Measurements from ENCODE around the gene RSPRY1. TPM values are rescaled to one million over a fixed set of nuclear protein-coding genes. Genes with fewer than 3 reads are reported as not detected.

The RSPRY1 gene
- total RNA-seq, 1 donor from 2014 or later, result 44.0 TPM

DNA sequence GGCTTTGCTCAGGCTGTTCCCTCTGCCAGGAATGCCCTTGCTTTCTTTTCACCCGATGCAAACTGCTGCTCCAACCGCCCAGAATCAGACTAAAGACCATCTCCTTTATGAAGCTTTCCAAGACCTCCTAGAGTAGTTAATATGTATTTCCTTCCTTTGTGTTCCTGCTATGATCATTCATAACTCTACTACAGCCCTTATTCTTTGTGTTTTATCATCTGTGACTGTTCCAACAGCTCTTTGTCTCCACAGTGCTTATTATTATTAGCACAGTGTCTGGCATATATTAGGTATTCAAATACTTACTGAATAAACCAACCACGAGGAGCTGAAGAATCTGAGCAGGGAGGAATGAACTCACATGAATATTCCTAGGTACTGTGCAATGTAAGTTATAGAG is 7.9 kb upstream of the RSPRY1 start:
- H3K27me3 Mint-ChIP-seq (ENCODE audit: low read depth), result no peaks in the 10 kb centered on the region
- H3K4me3 Mint-ChIP-seq, result no peak overlapping the region
- TF ChIP-seq, protein P1, sequence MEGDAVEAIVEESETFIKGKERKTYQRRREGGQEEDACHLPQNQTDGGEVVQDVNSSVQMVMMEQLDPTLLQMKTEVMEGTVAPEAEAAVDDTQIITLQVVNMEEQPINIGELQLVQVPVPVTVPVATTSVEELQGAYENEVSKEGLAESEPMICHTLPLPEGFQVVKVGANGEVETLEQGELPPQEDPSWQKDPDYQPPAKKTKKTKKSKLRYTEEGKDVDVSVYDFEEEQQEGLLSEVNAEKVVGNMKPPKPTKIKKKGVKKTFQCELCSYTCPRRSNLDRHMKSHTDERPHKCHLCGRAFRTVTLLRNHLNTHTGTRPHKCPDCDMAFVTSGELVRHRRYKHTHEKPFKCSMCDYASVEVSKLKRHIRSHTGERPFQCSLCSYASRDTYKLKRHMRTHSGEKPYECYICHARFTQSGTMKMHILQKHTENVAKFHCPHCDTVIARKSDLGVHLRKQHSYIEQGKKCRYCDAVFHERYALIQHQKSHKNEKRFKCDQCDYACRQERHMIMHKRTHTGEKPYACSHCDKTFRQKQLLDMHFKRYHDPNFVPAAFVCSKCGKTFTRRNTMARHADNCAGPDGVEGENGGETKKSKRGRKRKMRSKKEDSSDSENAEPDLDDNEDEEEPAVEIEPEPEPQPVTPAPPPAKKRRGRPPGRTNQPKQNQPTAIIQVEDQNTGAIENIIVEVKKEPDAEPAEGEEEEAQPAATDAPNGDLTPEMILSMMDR (IDR thresholded peaks at IDR 0.05; ENCODE audit: unreplicated experiment), result no peak
- peaks cover 8% of the 10 kb centered on the region for H3K4me1 Mint-ChIP-seq
- H3K27ac Mint-ChIP-seq, result peak overlapping the region; percentile 4
- H3K9me3 Mint-ChIP-seq, result no peaks in the 10 kb centered on the region
- H3K36me3 Mint-ChIP-seq, result peaks cover 4% of the 10 kb centered on the region
- DNase-seq (ENCODE audit: low spot score in 2 of 2, unreplicated experiment in 2 of 2), result no peak

DNA sequence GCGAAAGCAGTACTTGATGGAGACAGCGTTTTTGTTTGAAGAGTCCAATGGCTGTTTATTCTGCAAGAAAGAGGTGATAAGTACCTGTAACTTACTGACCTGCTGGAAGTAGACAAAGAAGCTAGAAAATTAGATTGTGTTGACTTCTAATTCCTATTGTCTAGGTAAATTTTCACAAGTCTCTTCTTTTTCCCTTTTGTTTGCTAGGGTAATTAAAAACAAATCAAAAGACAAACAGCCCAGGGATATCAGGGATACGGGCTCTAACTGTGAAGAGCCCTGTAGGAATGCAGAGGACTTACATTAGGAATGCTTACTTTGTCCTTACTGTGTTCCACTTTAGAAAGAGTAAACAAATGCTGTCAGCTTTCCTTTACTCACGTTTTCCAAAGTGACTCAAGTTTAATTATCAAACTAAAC is 7.3 kb upstream of the RSPRY1 start:
- no peak overlapping the region for H3K4me3 Mint-ChIP-seq
- TF ChIP-seq, protein P1 (IDR thresholded peaks at IDR 0.05; ENCODE audit: unreplicated experiment), result no peak
- no peaks in the 10 kb centered on the region for H3K9me3 Mint-ChIP-seq
- no peaks in the 10 kb centered on the region for H3K27me3 Mint-ChIP-seq (ENCODE audit: low read depth)
- peaks cover 8% of the 10 kb centered on the region for H3K4me1 Mint-ChIP-seq
- H3K36me3 Mint-ChIP-seq, result peaks cover under 1% of the 10 kb centered on the region
- no peak for DNase-seq (ENCODE audit: low spot score in 2 of 2, unreplicated experiment in 2 of 2)
- no peak overlapping the region for H3K27ac Mint-ChIP-seq

DNA sequence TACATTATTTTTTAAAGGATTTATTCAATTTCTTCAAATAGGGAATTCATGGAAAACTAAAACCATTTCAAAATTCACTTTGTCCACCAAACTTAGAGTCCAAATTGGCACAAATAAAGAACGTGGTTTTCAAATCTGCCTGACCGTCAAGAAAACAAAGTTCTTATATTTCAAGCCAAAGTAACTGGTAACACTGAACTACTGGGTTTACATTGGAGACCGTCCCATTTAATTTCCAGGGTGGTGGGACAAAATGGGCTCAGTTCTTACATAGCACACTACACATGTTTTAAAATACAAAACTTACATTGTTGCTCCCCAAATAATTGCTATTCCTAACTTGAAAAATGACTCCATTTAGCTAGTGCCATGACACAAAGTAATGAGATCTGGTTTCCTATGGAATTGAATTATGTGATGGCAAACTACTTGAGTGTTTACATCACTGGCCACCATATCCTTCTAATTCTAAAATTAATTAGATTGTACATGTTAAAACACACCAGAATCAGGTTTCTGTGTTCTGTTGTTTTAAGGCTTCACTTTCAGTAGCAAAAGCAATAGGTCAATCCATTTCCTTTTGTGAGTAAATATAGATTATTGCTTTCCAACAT is 6.8 kb upstream of the RSPRY1 start:
- TF ChIP-seq, protein P1 (IDR thresholded peaks at IDR 0.05; ENCODE audit: unreplicated experiment), result no peak
- DNase-seq (ENCODE audit: low spot score in 2 of 2, unreplicated experiment in 2 of 2), result no peak
- H3K9me3 Mint-ChIP-seq, result peaks cover 4% of the 10 kb centered on the region
- H3K4me1 Mint-ChIP-seq, result peaks cover 13% of the 10 kb centered on the region
- H3K27me3 Mint-ChIP-seq (ENCODE audit: low read depth), result no peaks in the 10 kb centered on the region
- peaks cover 3% of the 10 kb centered on the region for H3K36me3 Mint-ChIP-seq
- H3K4me3 Mint-ChIP-seq, result no peak overlapping the region
- H3K27ac Mint-ChIP-seq, result no peak overlapping the region

DNA sequence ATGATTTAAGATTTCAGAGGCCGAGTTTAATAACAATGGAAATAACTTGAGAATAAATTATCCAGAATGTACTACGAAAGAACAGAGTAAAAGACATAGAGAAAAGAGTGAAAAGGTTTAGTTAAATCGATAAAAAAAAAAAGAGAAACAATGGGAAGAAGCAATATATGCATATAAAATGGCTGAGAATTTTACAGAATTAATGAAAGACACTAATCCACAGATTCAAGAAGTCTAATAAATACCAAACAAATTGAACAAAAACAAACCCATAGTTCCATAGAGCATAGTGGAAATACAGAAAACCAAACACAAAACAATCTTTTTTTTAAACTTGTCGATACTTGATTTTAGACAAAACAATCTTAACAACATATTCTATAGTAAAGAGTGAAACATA is 2.0 kb upstream of the RSPRY1 start:
- DNase-seq (ENCODE audit: low spot score in 2 of 2, unreplicated experiment in 2 of 2), result no peak
- H3K9me3 Mint-ChIP-seq, result peaks cover 4% of the 10 kb centered on the region
- peak overlapping the region; percentile 95 for H3K4me3 Mint-ChIP-seq
- TF ChIP-seq, protein P1 (IDR thresholded peaks at IDR 0.05; ENCODE audit: unreplicated experiment), result no peak
- peaks cover 3% of the 10 kb centered on the region for H3K36me3 Mint-ChIP-seq
- peaks cover 31% of the 10 kb centered on the region for H3K4me1 Mint-ChIP-seq
- no peak overlapping the region for H3K27ac Mint-ChIP-seq
- H3K27me3 Mint-ChIP-seq (ENCODE audit: low read depth), result no peaks in the 10 kb centered on the region

- Mint-ChIP-seq H3K27me3 (ENCODE audit: low read depth) (no peaks in the 10 kb centered on the region), H3K9me3 (peaks cover 4% of the 10 kb centered on the region), H3K36me3 (peaks cover 3% of the 10 kb centered on the region), H3K4me1 (peaks cover 31% of the 10 kb centered on the region), H3K4me3 (peak overlapping the region; percentile 95), H3K27ac (peak overlapping the region; percentile 97)
- DNase-seq (ENCODE audit: low spot score in 2 of 2, unreplicated experiment in 2 of 2), result no peak
- TF ChIP-seq, protein P1 (IDR thresholded peaks at IDR 0.05; ENCODE audit: unreplicated experiment), result no peak
Observed at GRCh38 chr16:57184887-57185445, 1.2 kb upstream of the RSPRY1 start.
